SW 1271 (cell line): ENCODE measurements around the gene NRIP1.

Experiments
- DNase-seq, 2 experiments: peaks; one replicate each; lab custom pipeline; 2025; lab: John Stamatoyannopoulos, UW

The NRIP1 gene

DNA sequence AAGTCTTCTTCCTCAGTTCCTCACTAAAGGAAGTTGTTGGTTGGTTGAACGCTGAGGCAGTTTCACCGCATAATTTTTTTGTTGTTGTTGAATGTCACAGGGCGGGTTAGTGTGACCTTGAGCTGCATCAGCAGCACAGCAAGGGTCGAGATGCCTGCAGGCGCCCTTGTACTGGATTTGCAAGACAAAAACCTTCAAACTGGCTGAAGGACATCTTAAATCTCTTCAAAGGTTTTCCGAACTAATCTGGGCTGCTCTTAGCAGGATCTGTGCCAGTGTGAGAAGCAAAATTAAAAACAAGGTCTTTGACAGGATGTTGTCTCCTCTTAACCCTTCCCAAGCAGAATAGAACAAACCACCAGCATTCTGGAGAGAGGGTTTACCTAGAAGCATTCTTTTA, 59.4 kb downstream of the NRIP1 start:
- no peak for DNase-seq

DNA sequence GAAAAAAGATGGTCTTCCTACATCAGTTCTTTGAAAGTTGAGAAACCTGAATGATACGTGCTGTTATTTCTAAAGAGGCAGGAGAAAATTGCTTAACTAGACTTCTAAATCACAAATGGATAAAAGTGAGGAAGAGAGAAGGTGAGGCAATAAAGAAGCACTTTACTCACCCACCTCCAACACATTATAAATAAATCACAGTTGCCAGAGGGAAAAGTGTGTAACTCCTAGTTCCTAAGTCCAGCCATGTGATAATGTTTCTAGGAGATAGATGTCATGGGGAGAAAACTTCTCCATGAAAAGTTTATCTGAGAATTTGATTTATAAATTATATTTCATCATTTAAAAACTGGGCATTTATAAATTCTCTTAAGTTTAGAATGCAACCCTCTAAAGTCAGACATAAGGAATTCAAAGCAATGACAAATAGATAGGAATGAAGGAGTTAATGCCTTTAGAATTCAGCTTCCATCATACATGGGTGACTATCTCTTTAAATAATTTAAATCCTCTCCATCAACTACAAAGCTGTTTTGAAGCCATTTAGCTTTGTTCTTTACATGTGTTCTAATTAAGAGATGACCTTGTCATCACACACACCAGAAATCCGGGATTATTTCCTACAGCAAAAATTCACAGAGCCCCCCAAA, 60.0 kb downstream of the NRIP1 start:
- no peak for DNase-seq

DNA sequence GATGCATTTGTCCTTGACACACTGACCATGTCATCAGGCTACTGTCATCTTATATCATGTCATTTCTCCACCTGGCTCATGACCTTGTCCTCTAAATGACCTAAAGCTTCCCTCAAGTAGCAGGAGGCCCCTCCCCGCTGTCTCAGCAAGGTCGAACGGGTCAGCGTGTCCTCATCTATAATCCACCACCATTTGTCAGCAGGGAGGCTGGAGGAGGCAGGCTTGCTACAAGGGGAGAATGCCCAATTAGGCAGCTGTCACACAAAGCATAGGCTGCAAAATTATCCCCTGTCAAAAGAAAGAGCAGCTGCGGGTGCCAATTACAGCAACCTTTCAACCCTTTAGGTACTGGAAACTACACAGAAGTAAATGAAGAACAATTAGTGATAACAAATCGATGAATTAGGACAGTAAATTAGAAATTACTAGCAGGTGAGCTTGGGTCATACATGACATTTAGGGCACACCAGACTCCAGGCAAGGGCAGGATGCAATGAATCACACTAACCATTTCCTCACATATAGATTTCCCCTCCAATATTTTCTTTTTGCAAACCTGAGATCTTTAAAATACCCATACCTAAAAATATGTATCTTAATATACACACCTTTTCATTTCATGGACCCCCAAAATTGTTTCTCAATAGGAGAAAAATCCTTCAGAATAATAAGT, 61.2 kb downstream of the NRIP1 start:
- no peak for DNase-seq

DNA sequence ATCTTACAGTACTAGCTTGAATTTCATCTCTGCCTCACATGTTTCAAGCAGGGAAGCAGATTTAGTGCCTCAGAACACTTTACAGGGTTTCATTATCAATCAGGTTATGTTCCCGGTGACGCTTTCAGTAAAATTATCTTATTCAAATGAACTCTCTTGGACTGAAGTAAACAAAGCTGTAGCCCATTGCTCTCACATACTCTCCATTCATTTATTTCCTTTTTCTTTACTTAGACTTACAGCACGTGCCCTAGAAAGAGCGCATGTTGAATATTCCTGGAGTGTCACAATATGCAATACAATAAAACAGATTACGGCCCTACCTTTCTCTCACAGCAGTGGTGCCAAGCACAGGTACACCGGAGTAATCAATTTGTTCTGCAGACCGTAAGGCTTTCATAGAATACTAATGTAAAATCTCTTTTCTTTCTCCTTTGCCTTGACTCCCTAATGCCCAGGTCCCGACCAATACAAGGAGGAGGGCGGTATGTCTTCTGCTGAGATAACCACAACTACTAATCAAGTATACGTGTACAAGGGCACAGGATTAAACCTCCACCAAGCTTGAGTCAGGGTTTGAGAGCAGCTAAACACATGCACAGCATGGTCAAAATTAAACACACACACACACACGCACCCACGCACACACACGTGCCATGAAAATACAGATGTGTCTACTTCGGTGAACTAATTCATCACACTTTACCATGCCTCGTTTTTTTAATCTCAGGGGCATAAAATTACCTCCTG, 62.8 kb downstream of the NRIP1 start:
- DNase-seq: no peak

DNA sequence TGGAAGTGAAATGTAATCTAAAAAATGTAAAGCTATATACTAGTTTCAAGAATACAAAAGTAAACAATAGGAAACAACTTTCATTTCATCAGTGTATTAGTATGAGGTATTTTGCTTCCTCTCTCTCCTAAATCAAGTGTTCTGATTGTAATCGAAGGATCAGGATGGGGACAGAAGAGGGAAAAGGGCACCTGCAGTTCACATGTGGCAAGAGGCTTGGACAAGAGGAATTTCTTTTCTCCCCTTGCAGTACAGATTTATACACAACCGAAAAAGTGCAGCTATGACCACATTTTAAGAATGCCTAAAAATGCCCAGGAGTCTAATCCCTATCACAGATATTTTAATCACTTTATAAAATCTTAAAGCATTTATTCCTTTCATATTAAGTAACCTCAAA, 63.7 kb downstream of the NRIP1 start:
- DNase-seq: no peak

DNA sequence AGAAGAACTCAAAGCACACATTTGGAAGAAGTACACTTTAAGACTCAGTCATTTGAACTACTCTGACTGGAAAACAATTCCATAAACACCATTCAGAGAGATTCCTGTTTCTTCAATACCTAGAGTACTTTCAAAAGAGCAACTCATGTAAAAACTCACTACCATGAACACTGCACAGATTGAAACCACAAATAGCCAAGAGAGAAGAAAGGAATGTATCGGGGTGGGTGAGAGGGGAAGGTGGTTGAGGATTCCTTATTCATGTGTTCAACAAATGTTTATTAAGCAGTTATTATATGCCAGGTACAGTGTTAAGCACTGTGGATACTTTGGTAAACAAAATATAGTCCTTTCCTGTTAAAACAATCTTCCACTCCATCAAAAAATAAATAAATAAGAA, 64.7 kb downstream of the NRIP1 start:
- DNase-seq: no peak

DNA sequence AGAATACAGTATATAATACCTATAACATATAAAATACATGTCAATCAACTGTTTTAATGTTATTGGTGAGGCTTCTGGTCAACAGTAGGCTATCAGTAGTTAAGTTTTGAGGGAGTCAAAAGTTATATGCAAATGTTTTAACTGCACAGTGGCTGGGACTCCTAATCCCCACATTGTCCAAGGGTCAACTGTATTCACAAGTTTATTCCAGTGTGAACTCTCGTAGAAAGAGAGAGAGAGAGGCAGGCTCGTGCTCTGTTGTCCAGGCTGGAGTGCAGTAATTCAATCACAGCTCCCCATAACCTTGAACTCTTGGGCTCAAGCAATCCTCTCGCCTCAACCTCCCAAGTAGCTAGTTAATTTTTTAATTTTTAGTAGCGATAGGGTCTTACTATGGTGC, 66.0 kb downstream of the NRIP1 start:
- DNase-seq: no peak

DNA sequence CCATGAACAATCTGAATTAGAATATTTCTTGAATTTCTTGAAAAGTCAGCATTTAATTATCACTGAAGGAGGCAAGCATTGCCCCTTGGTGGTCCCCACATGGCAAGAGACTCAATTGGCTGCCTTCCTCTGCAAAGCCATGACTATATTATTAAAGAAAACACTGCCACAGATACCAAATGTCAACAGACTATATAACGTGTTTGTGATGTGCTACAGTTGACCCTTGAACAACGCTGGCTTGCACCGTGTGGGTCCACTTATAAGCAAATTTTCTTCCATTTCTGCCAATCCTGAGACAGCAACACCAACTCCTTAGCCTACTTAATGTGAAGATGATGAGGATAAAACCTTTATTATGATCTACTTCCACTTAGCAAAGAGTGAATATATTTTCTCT, 66.5 kb downstream of the NRIP1 start:
- no peak for DNase-seq

DNA sequence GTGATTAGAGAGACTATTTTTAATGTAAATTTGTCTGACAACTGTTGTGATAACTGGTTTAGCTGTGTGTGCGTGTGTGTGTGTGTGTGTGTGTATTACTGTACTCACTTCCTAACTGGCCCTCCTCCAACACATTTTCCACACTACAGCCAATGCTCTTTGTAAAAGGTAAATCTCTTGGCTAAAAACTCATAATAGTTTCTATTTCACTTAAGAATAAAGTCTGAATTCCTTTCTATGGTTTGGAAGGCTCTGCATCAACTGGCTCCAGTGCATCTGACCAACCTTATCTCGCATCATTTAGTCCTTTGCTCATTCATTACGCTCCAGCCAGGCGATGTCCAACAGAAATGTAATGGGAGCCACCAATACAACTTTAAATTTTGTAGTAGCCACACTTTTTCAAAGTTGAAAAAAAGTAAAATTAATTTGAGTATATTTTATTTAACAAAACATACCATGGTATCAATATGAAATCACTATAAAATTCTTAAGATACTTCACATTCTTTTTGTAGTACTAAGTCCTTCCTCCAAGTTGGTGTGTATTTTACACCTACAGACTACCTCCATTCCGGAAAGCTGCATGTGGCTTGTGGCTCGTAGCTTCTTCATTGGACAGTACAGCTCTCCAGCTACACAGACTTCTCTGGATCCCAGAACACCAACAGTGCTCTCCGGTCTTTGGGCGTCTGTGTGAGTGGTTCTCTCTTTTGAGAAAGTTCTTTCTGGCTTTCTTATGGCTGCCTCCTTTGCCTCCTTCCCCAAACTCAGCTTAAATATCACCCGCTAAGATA, 68.9 kb downstream of the NRIP1 start:
- peak in 1 of 2 experiments; percentile 5 for DNase-seq

DNA sequence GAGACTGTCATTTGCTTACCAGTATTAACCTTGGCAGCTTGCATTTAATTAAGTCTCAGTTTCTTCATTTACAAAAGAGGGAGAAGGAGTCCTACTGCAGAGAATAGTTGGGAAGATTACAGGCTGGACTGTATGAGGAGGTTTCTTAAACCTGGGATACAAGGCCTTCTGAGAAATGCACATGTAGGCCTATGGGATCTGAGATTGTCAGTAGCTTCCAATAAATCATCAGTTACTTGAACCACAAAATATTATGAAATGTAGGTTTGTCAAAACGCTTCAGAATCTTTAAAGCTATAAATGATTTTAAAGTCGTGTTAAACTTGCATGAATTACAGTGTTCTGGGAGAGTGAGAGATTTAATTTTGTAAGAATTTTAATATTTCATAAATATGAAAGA, 69.6 kb downstream of the NRIP1 start:
- no peak for DNase-seq

DNA sequence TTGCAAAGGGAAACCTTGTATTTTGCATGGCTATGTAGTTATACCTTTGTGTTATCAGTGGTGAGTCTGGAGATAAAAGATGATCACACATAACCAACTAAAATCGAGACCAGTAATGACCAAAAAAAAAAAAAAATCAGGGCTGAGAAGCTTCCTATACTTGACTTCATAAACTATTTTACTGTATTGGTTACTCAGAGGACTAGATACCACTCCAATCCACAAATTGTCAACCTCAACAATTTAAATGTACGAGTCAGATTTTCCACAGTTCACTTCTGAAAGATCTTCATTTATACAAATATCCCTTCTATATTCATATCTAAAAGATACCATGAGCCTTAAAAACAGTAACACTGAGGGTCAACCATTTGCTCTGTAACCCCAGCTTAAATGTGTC, 71.7 kb downstream of the NRIP1 start:
- no peak for DNase-seq

DNA sequence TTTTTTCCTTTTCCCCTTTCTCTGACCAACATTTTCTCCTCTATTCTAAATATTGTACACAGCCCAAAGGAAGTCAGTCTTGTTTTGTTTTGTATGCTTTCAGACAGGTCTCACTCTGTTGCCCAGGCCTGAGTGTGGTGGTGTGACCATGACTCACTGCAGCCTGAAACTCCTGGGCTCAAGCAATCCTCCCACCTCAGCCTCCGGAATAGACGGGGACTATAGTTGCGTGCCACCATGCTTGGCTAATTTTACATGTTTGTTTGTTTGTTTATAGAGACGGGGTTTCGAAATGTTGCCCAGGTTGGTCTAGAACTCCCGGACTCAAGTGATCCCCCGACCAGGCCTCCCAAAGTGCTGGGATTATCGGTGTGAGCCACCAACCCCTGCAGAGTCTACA, 72.8 kb downstream of the NRIP1 start:
- DNase-seq: no peak

DNA sequence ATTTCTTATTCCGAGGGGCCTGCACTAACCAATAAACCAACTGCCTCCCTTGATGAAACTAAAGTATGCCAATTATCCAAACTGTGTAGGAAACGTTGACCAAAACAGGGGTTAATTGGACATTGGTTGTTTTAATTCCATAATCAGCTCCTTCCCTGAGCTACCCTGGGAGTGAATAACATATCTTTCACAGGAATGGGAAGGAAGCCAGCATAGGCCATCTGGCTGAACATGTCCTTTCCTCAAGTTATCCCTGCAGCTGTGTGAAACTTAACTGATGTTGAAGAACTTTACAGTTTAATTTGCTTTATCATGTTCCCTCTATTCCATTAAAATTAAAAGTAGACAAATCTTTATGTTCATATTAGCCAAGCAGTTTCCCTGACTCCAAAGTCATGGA, 75.4 kb downstream of the NRIP1 start:
- DNase-seq: no peak

DNA sequence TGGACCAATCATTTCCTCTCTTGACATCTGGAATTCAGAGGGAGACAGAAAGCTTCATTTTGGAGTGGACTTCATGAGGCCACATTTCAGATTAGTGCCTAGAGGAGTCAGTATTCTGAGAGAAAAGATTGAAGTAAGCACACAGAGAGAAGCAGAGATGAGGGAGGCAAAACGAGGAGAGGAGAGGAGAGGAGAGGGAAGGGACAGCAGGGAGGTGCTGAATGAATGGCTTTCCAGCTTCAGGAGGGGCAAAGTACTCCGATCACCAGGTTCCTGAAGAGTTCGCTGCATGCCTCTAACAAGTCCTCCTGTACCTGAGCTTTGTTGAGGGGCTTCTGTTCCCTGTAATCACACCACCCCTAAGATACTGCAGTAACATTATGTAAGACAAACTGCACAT, 76.0 kb downstream of the NRIP1 start:
- DNase-seq: no peak

DNA sequence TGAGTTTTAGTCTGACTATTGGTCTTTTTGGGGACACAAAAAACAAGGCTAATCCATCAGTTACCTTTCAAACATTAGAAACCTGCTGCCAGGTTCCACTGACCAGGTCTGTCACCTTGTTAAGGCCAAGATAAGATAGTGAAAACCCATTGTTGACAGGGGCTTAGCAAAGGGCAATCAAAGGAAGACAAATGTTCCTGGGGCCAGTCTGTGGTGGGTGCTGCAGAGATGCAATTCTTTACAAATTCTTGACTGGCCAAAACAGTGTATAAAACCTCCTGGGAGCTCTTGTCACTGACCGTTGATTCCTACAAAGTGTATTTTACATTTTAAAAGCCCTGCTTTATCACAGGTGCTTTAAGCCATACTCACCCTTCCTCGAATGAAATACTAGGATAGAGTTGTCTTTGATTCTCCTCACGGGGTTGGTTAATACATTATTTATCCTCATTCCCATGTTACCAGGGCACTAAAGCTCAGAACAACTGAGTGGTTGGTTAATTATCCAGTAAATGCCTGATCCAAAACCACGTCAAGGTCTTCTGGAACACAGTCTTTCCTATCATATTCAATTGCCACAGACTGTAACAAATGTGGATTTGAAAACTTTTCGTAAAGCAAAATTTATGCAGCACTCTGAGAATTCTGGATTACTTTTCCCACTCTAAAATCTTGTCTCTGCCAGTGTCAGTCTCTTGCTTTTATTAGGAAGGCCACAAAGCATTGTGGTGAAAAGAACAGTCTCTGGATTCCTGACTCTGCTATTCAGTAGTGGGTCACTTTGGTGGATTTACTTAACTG, 77.2 kb downstream of the NRIP1 start:
- no peak for DNase-seq

DNA sequence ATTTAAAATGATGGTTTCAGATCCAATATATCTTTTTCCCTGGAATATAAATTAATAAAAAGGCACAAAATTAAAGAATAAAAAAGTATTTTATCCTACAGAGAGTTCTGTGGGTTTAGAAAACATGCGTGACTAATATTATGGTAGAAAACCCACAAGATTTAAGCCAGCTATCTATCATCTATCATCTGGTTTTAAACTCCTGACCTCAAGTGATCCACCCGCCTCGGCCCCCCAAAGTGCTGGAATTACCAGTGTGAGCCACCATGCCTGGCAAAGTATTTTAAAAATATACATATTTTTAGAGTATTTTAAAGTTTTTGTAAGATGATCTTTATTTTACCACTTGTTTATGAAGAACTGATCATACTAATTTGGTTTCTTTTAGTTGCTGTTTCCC, 79.5 kb downstream of the NRIP1 start:
- DNase-seq: no peak

DNA sequence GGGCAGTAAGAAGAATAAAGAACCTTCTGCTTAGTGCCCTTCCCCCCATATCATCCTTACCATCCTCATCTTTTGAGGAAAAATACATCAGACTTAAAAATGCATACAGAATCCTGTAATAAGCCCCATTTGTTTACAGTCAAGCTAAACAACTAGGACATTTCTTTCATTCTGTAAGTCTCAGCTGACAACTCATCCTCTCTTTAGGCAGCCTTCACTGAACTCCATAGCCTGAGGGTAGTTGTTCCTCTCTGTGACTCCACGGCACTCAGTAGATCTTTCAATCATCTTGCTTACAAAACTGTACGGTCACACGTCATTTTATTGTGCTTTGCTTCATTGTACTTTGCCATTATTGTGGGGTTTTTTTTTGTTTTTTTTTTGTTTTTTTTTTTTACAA, 82.5 kb downstream of the NRIP1 start:
- DNase-seq: no peak

DNA sequence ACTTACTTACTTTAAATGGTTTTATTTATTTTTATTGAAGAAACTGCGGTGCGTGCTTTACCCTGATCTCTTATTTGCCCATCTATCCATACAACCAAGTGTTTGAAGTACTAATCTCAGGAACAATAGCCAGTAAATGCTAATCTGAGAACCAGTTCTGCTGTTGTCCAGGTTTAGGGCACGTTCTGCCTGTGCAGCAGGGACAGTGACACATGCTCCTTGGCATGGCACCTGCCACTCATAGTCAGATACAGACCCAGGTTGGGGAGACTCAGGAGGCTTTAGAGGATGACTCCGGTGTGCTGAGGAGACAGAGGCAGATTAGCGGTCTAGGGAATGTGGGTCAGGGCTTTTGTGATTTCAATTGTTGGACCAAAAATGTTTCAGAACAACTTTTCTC, 83.6 kb downstream of the NRIP1 start:
- DNase-seq: no peak

DNA sequence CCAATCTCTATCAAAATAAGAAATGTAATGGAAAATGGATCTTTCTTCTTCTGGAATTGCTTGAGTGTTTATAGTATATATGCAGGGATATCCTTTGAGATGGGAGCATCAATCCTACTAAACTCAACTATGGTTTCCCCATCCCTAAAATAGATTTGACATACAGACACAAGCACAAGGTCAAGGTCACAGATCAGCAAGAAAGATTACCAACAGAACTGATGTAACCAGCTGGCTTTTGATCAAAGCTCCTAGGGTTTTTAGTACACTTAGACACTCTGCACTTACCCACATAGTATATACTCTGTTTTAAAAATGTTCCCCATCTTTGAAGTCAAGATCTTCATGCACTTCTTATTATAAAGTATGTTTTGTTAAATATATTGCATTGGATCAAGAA, 85.5 kb downstream of the NRIP1 start:
- DNase-seq: no peak

DNA sequence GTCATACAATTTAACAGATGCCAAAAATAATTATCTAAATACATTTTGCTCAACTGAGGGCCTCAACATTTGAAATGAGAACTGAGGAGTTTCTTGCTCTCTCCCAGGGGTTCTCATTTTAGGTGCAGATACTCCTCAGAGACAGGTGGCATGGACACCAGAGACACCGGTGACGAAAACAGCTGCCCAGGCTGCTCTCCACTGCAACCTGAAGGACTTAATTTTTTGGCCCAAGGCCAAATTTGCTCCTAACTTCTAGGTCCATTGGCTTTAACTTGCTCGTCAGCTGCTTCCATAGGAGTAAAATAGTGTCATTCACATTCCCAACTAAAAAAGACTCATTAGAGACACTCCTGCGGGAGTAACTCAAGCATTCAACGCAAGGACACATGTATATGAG, 87.0 kb downstream of the NRIP1 start:
- DNase-seq: no peak

DNA sequence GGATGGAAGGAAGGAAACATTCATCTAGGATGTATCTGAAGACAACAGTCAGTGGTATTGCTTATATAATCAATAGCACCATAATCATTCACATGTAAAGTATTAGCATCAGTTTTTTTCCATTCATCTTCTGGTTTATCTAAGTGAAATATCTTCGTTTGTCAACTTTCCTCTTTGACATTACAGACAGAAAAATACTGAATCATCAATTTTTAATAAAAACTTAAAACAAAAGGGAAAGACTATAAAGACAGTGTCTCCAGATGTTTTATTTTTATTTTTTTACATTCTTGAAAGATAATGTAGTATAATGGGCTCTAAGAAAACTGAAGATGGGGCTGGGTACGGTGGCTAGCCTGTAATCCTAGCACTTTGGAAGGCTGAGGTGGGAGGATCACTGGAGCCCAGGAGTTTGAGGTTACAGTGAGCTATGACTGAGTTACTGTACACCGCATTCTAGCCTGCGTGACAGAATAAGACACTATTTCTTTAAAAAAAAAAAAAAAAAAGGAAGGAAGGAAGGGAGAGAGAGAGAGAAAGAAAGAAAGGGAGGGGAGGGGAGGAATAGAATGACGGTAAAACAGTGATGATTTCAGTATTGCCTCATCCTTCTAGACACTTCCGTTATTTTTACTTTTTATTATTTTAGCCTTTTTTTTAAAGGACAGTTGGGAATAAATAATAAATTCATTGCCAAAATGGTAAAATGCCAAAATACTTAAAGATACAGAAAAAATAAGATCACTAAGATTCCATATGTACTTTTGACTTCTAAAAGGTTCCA, 89.5 kb downstream of the NRIP1 start:
- no peak for DNase-seq
